Transverse colon (tissue), 4 donors: ENCODE results near the gene CDCP2.

Experiments used
- CTCF ChIP-seq, 5 experiments: fragments of 200-600 bp in 3 of 5; fragments of 450-650 bp in 2 of 5; sonication (generic) in 3 of 5; IDR thresholded peaks; 1 replicate in 2 of 5; 2 replicates in 3 of 5; pipeline ENCODE4 v1.5.1; 2016 to 2017; ENCODE audit warnings: antibody characterized with exemption in 5 of 5, inconsistent platforms in 3 of 5, mild to moderate bottlenecking in 2 of 5, moderate library complexity in 1 of 5
- EP300 ChIP-seq: sonication (generic); formaldehyde crosslinking; IDR thresholded peaks from one replicate; pipeline ENCODE4 v1.6.1; 2017; ENCODE audit warnings: antibody characterized with exemption, low read depth
- POLR2A ChIP-seq: fragments of 450-650 bp; IDR thresholded peaks from one replicate; pipeline ENCODE4 v1.6.1; 2016; ENCODE audit warnings: antibody characterized with exemption, mild to moderate bottlenecking, moderate library complexity
- POLR2AphosphoS5 ChIP-seq, 3 donors: sonication (generic); formaldehyde crosslinking; IDR thresholded peaks; one replicate each; pipeline ENCODE4 v1.6.1; 2016; ENCODE audit warnings: antibody characterized with exemption in 3 of 3

- TF ChIP-seq CTCF (IDR thresholded peaks at IDR 0.05), result no peak
- TF ChIP-seq POLR2AphosphoS5 (IDR thresholded peaks at IDR 0.05), result no peak
- TF ChIP-seq POLR2A, result no peak
- no peak for TF ChIP-seq EP300
These were observed 40.8 kb downstream of the CDCP2 start for GRCh38 chr1:54112027-54112426.
